DND-41 (cell line): ENCODE measurements around the gene PLEKHD1.

Experiments
- ATAC-seq: fragments of 200-7000 bp; cut with Tn5 transposase; 3 replicates; pipeline ENCODE4 v1.9.1; 2021; ENCODE audit warnings: low read depth; ENCODE audit not compliant: insufficient read depth
- DNase-seq: peaks from one replicate; pipeline ENCODE4 v3.0.0-alpha.2; 2020
- H2AFZ ChIP-seq: 2 replicates; pipeline ENCODE4 v1.6.0; 2012; ENCODE audit warnings: low read depth, low read length
- H3K27ac ChIP-seq: 2 replicates; pipeline ENCODE4 v1.5.1; 2012; ENCODE audit warnings: low read length, inconsistent platforms
- H3K27me3 ChIP-seq: fragments of 200-600 bp; sonication (generic); 2 replicates; pipeline ENCODE4 v1.6.0; 2012; ENCODE audit warnings: low read length, mild to moderate bottlenecking, inconsistent platforms; ENCODE audit not compliant: insufficient read depth, poor library complexity
- H3K36me3 ChIP-seq: 2 replicates; pipeline ENCODE4 v1.5.1; 2012; ENCODE audit warnings: low read length, inconsistent platforms; ENCODE audit not compliant: insufficient read depth
- H3K4me1 ChIP-seq: 2 replicates; pipeline ENCODE4 v1.5.1; 2012; ENCODE audit warnings: mild to moderate bottlenecking, low read length; ENCODE audit not compliant: insufficient read depth
- H3K4me2 ChIP-seq: 2 replicates; pipeline ENCODE4 v1.6.0; 2012; ENCODE audit warnings: mild to moderate bottlenecking, moderate library complexity, low read length, inconsistent platforms; ENCODE audit not compliant: insufficient read depth
- H3K4me3 ChIP-seq, 2 experiments: fragments of 200-600 bp in 1 of 2; shearing (Covaris generic) in 1 of 2; 2 replicates each; pipeline ENCODE4 v1.5.1; 2012 to 2016; ENCODE audit warnings: inconsistent platforms in 2 of 2, low read length in 2 of 2, mild to moderate bottlenecking in 2 of 2, low read depth in 1 of 2, moderate library complexity in 1 of 2
- H3K79me2 ChIP-seq: 2 replicates; pipeline ENCODE4 v1.6.0; 2012; ENCODE audit warnings: low read length, inconsistent platforms; ENCODE audit not compliant: insufficient read depth
- H3K9ac ChIP-seq: 2 replicates; pipeline ENCODE4 v1.6.0; 2012; ENCODE audit warnings: low read depth, mild to moderate bottlenecking, inconsistent platforms, low read length, moderate library complexity
- H3K9me3 ChIP-seq: 2 replicates; pipeline ENCODE4 v1.5.1; 2012; ENCODE audit warnings: low read length, moderate library complexity, mild to moderate bottlenecking, inconsistent platforms; ENCODE audit not compliant: insufficient read depth, severe bottlenecking
- H4K20me1 ChIP-seq: 2 replicates; pipeline ENCODE4 v1.6.0; 2012; ENCODE audit warnings: low read length; ENCODE audit not compliant: insufficient read depth
- CTCF ChIP-seq: IDR thresholded peaks from 2 replicates; pipeline ENCODE4 v1.5.1; 2012; ENCODE audit warnings: borderline replicate concordance, low read length, moderate library complexity, mild to moderate bottlenecking; ENCODE audit not compliant: poor library complexity, severe bottlenecking; ENCODE audit errors: extremely low read depth
- EZH2 ChIP-seq: IDR thresholded peaks from 3 replicates; pipeline ENCODE4 v1.6.1; 2012; ENCODE audit warnings: borderline replicate concordance, low read depth, mild to moderate bottlenecking, moderate library complexity, low read length, inconsistent platforms; ENCODE audit not compliant: severe bottlenecking

PLEKHD1 gene

GRCh38 chr14:69519204-69520100 lies 34.9 kb downstream of the PLEKHD1 start:
- DNase-seq (no peak), ATAC-seq (no peak)
- Histone ChIP-seq H3K4me1 (no peaks in the 10 kb centered on the region), H3K36me3 (no peaks in the 10 kb centered on the region), H3K4me2 (no peak overlapping the region), H3K9ac (no peak overlapping the region), H3K79me2 (no peaks in the 10 kb centered on the region), H3K9me3 (no peaks in the 10 kb centered on the region), H3K4me3 (no peak overlapping the region), H3K27ac (no peak overlapping the region), H2AFZ (no peak overlapping the region), H4K20me1 (no peaks in the 10 kb centered on the region), H3K27me3 (peaks cover 7% of the 10 kb centered on the region)
- TF ChIP-seq CTCF (no peak), EZH2 (no peak)

GRCh38 chr14:69522026-69522425 lies 37.5 kb downstream of the PLEKHD1 start:
- no peaks in the 10 kb centered on the region for H3K36me3 ChIP-seq
- no peaks in the 10 kb centered on the region for H3K4me1 ChIP-seq

GRCh38 chr14:69525896-69526295 lies 41.4 kb downstream of the PLEKHD1 start:
- no peaks in the 10 kb centered on the region for H3K4me1 ChIP-seq
- no peak overlapping the region for H3K9ac ChIP-seq
- no peaks in the 10 kb centered on the region for H3K36me3 ChIP-seq
- no peaks in the 10 kb centered on the region for H3K9me3 ChIP-seq
- no peaks in the 10 kb centered on the region for H3K79me2 ChIP-seq
- H3K27me3 ChIP-seq: peaks cover 13% of the 10 kb centered on the region
- H3K4me2 ChIP-seq: no peak overlapping the region
- H2AFZ ChIP-seq: no peak overlapping the region
- no peaks in the 10 kb centered on the region for H4K20me1 ChIP-seq
- TF ChIP-seq EZH2 (no peak), CTCF (no peak)
- ATAC-seq: no peak
- H3K4me3 ChIP-seq: no peak overlapping the region
- DNase-seq: no peak
- no peak overlapping the region for H3K27ac ChIP-seq

More at GRCh38 chr14:69522026-69522425, 37.5 kb downstream of the PLEKHD1 start:
- Histone ChIP-seq H3K4me2 (no peak overlapping the region), H3K27me3 (peaks cover 7% of the 10 kb centered on the region), H3K27ac (no peak overlapping the region), H3K4me3 (no peak overlapping the region), H4K20me1 (no peaks in the 10 kb centered on the region), H3K9ac (no peak overlapping the region), H2AFZ (no peak overlapping the region), H3K9me3 (no peaks in the 10 kb centered on the region), H3K79me2 (no peaks in the 10 kb centered on the region)
- TF ChIP-seq EZH2: no peak
- ATAC-seq (no peak), DNase-seq (no peak)

GRCh38 chr14:69527635-69528034 lies 43.1 kb downstream of the PLEKHD1 start:
- H3K4me3 ChIP-seq: no peak overlapping the region
- H3K27me3 ChIP-seq: peaks cover 6% of the 10 kb centered on the region
- no peak overlapping the region for H2AFZ ChIP-seq
- TF ChIP-seq CTCF: no peak
- TF ChIP-seq EZH2: no peak
- no peak overlapping the region for H3K4me2 ChIP-seq
- H3K9me3 ChIP-seq: no peaks in the 10 kb centered on the region
- no peaks in the 10 kb centered on the region for H3K36me3 ChIP-seq
- H4K20me1 ChIP-seq: no peaks in the 10 kb centered on the region
- H3K9ac ChIP-seq: no peak overlapping the region
- ATAC-seq: no peak
- DNase-seq: no peak
- no peak overlapping the region for H3K27ac ChIP-seq
- H3K4me1 ChIP-seq: no peaks in the 10 kb centered on the region
- H3K79me2 ChIP-seq: no peaks in the 10 kb centered on the region
